Measurements from ENCODE around the gene SPATA31E1. TPM values are rescaled to one million over a fixed set of nuclear protein-coding genes. Genes with fewer than 3 reads are reported as not detected.

Gene SPATA31E1
- total and polyA plus RNA-seq, 8 donors = 0.04 TPM; not detected in 7

GRCh38 chr9:87853302-87853701, 29.4 kb upstream of the SPATA31E1 start:
- H3K27me3 ChIP-seq = no peaks in the 10 kb centered on the region
- no peaks in the 10 kb centered on the region for H3K4me1 ChIP-seq
- DNase-seq = no peak
- ATAC-seq = peak; percentile 44
- no peaks in the 10 kb centered on the region for H3K36me3 ChIP-seq
- no peak for TF ChIP-seq CTCF (IDR thresholded peaks at IDR 0.05)
- H3K27ac ChIP-seq = no peak overlapping the region
- intact Hi-C loops (cut with DNase I) = no loop called here
- H3K9me3 ChIP-seq = peaks cover 0 to 7% of the 10 kb centered on the region in 2 donors
- no peak overlapping the region for H3K4me3 ChIP-seq

GRCh38 chr9:87853876-87854579, 28.6 kb upstream of the SPATA31E1 start:
- TF ChIP-seq CTCF (IDR thresholded peaks at IDR 0.05) = no peak
- H3K4me1 ChIP-seq = no peaks in the 10 kb centered on the region
- no peak overlapping the region for H3K4me3 ChIP-seq
- H3K9me3 ChIP-seq = peaks cover 0 to 8% of the 10 kb centered on the region in 2 donors
- DNase-seq (no peak), ATAC-seq (no peak)
- H3K27ac ChIP-seq = no peak overlapping the region
- H3K36me3 ChIP-seq = no peaks in the 10 kb centered on the region
- H3K27me3 ChIP-seq = no peaks in the 10 kb centered on the region
- intact Hi-C loops (cut with DNase I) = no loop called here

GRCh38 chr9:87854580-87854955, 28.1 kb upstream of the SPATA31E1 start:
- intact Hi-C loops (cut with DNase I) = no loop called here
- TF ChIP-seq CTCF (IDR thresholded peaks at IDR 0.05) = no peak
- no peak for DNase-seq
- Histone ChIP-seq H3K27me3 (no peaks in the 10 kb centered on the region), H3K9me3 (peaks cover 0 to 11% of the 10 kb centered on the region in 2 donors), H3K4me3 (no peak overlapping the region), H3K4me1 (no peaks in the 10 kb centered on the region), H3K27ac (no peak overlapping the region), H3K36me3 (no peaks in the 10 kb centered on the region)
- ATAC-seq = no peak

GRCh38 chr9:87855061-87855460, 27.6 kb upstream of the SPATA31E1 start:
- peaks cover 0 to 11% of the 10 kb centered on the region in 2 donors for H3K9me3 ChIP-seq
- DNase-seq = no peak
- no peaks in the 10 kb centered on the region for H3K4me1 ChIP-seq
- intact Hi-C loops (cut with DNase I) = no loop called here
- TF ChIP-seq CTCF (IDR thresholded peaks at IDR 0.05) = no peak
- ATAC-seq = no peak
- no peaks in the 10 kb centered on the region for H3K27me3 ChIP-seq
- H3K36me3 ChIP-seq = no peaks in the 10 kb centered on the region
- H3K4me3 ChIP-seq = no peak overlapping the region
- H3K27ac ChIP-seq = no peak overlapping the region

- Histone ChIP-seq H3K27ac (no peak overlapping the region), H3K27me3 (no peaks in the 10 kb centered on the region), H3K9me3 (peaks cover 0 to 23% of the 10 kb centered on the region in 2 donors), H3K4me1 (no peaks in the 10 kb centered on the region), H3K4me3 (no peak overlapping the region), H3K36me3 (no peaks in the 10 kb centered on the region)
- TF ChIP-seq CTCF (IDR thresholded peaks at IDR 0.05) = no peak
- intact Hi-C loops (cut with DNase I) = no loop called here
- no peak for DNase-seq
- ATAC-seq = no peak
These were observed 25.3 kb upstream of the SPATA31E1 start for GRCh38 chr9:87857141-87857947.
